DOHH2 (cell line): ENCODE results near the gene PRKAR1B.

ENCODE experiments used
- EZH2phosphoT487 ChIP-seq: fragments of 200-600 bp; sonication (generic); IDR thresholded peaks from 2 replicates; pipeline ENCODE4 v1.6.1; 2017; ENCODE audit warnings: borderline replicate concordance, mild to moderate bottlenecking, antibody characterized with exemption, low read length, moderate library complexity, mixed read lengths
- TF ChIP-seq, protein P1 (sequence below): fragments of 200-600 bp; sonication (generic); IDR thresholded peaks from one replicate; pipeline ENCODE4 v1.5.1; 2014; ENCODE audit warnings: antibody characterized with exemption, mild to moderate bottlenecking, low read depth, low read length; ENCODE audit not compliant: poor library complexity, severe bottlenecking

- TF ChIP-seq, protein P1, sequence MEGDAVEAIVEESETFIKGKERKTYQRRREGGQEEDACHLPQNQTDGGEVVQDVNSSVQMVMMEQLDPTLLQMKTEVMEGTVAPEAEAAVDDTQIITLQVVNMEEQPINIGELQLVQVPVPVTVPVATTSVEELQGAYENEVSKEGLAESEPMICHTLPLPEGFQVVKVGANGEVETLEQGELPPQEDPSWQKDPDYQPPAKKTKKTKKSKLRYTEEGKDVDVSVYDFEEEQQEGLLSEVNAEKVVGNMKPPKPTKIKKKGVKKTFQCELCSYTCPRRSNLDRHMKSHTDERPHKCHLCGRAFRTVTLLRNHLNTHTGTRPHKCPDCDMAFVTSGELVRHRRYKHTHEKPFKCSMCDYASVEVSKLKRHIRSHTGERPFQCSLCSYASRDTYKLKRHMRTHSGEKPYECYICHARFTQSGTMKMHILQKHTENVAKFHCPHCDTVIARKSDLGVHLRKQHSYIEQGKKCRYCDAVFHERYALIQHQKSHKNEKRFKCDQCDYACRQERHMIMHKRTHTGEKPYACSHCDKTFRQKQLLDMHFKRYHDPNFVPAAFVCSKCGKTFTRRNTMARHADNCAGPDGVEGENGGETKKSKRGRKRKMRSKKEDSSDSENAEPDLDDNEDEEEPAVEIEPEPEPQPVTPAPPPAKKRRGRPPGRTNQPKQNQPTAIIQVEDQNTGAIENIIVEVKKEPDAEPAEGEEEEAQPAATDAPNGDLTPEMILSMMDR, result no peak
- no peak for TF ChIP-seq EZH2phosphoT487
Measured at GRCh38 chr7:571096-571717, 155.9 kb downstream of the PRKAR1B start.
